IPS-NIHi7 (cell line): ENCODE results near the gene CNTN5.

Experiments
- DNase-seq: peaks from one replicate; pipeline ENCODE4 v3.0.0; 2012; ENCODE audit warnings: mixed read lengths; ENCODE audit errors: extremely low spot score

Gene CNTN5

GRCh38 chr11:100080821-100081220 is 1060.1 kb downstream of the CNTN5 start:
- no peak for DNase-seq

GRCh38 chr11:100093698-100094097 is 1072.9 kb downstream of the CNTN5 start:
- DNase-seq: no peak

- DNase-seq: no peak
These were observed 1073.5 kb downstream of the CNTN5 start for GRCh38 chr11:100094121-100094865.

GRCh38 chr11:100095809-100096208 is 1075.1 kb downstream of the CNTN5 start:
- DNase-seq: no peak

- no peak for DNase-seq
These were observed 1077.8 kb downstream of the CNTN5 start for GRCh38 chr11:100098560-100098959.

- DNase-seq: peak; percentile 16
These were observed 1084.7 kb downstream of the CNTN5 start for GRCh38 chr11:100105255-100105981.

- DNase-seq: peak; percentile 15
These were observed 1085.2 kb downstream of the CNTN5 start for GRCh38 chr11:100105982-100106358.

- DNase-seq: no peak
These were observed 1098.4 kb downstream of the CNTN5 start for GRCh38 chr11:100119176-100119575.

- no peak for DNase-seq
These were observed 1112.4 kb downstream of the CNTN5 start for GRCh38 chr11:100133114-100133513.

GRCh38 chr11:100141201-100141600 is 1120.5 kb downstream of the CNTN5 start:
- no peak for DNase-seq

GRCh38 chr11:100151944-100152343 is 1131.2 kb downstream of the CNTN5 start:
- no peak for DNase-seq

GRCh38 chr11:100152766-100153165 is 1132.0 kb downstream of the CNTN5 start:
- no peak for DNase-seq

- no peak for DNase-seq
These were observed 1142.7 kb downstream of the CNTN5 start for GRCh38 chr11:100163471-100163870.

GRCh38 chr11:100174881-100175280 is 1154.1 kb downstream of the CNTN5 start:
- DNase-seq: no peak

- DNase-seq: no peak
These were observed 1155.7 kb downstream of the CNTN5 start for GRCh38 chr11:100176456-100176855.

- no peak for DNase-seq
These were observed 1156.9 kb downstream of the CNTN5 start for GRCh38 chr11:100177651-100178050.

- no peak for DNase-seq
These were observed 1161.6 kb downstream of the CNTN5 start for GRCh38 chr11:100182350-100182749.

GRCh38 chr11:100182927-100183326 is 1162.2 kb downstream of the CNTN5 start:
- no peak for DNase-seq

GRCh38 chr11:100185588-100185987 is 1164.8 kb downstream of the CNTN5 start:
- no peak for DNase-seq

- no peak for DNase-seq
These were observed 1167.5 kb downstream of the CNTN5 start for GRCh38 chr11:100188137-100188783.

GRCh38 chr11:100190395-100190794 is 1169.6 kb downstream of the CNTN5 start:
- no peak for DNase-seq

- no peak for DNase-seq
These were observed 1171.4 kb downstream of the CNTN5 start for GRCh38 chr11:100192181-100192580.

GRCh38 chr11:100203789-100204188 is 1183.0 kb downstream of the CNTN5 start:
- DNase-seq: no peak
